ENCODE data around the gene C1QL1. TPM values are rescaled to one million over a fixed set of nuclear protein-coding genes. Genes with fewer than 3 reads are reported as not detected.

Gene C1QL1
- total and polyA plus RNA-seq, 12 donors, result 0.37 to 25.6 (median 1.6) TPM

DNA sequence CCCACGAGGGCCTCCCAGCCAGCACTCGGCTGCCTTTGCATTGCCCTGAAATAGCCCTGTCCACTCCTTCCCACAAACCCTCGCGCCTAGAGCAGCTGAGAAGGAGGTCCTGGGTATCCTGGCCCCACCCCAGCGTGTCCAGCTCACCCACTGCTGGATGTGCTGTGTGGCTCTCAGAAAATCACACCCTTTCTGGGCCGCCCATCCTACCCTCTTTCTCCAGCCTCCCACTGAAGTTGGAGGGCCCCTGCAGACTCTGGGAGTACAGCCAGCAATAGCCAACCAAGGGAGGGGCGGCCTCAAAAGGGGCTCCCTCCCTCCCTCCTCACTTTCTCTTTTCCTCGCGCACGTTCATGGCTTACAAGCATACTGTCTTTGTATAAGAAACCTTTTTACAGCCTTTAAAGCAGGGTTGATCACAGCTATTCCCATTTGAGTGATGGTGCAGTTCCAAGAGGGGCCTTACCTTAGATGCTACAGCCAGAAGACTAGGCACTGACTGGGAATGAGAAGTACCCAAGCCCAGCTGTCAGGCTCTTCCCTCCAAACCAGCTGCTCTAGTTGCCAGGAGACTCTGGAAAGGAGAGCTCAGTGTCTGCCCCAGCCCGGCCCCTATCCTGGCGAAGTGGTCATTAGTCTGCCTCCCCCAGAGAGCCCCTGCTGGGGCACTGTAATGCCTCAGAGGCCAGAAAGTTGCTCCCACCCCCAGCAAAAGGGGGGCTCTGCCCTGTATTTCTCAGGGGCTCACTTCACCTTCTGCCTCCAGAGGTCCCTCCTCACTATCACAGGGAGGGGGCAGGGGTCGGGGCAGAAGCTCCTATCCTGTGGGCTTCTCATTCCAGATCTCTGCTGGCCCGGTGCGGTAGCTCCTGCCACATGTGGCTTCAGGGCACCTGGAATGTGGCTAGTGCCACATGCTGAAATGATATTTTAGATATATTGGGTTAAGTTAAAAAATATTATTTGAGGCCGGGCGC lies 45.2 kb upstream of the C1QL1 start:
- peak in 7 of 8 donors; percentile 51 to 82 (median 70) for ATAC-seq
- Histone ChIP-seq H3K27ac (no peak overlapping the region), H3K4me3 (peak overlapping the region in 2 of 10 donors; percentile 9 to 10), H3K4me1 (peaks cover 2 to 18% (median 11%) of the 10 kb centered on the region in 9 donors), H3K9me3 (no peaks in the 10 kb centered on the region), H3K27me3 (peaks cover 0 to 10% (median 0%) of the 10 kb centered on the region in 7 donors), H3K36me3 (no peaks in the 10 kb centered on the region)
- WGBS, 2 donors, result 57 to 60% methylated on average over 17 of the region's 17 CpGs
- intact Hi-C loops (cut with DNase I), result loop anchor here in 1 of 10 donors (10.0 kb wide), 1 partner anchor 239 kb away; no protein-coding TSS in a partner anchor
- TF ChIP-seq CTCF (IDR thresholded peaks at IDR 0.05), result no peak
- peak; percentile 23 to 36 for DNase-seq

- intact Hi-C loops (cut with DNase I), result loop anchor here in 1 of 10 donors (10.0 kb wide), 1 partner anchor 237 kb away; no protein-coding TSS in a partner anchor
Measured at GRCh38 chr17:45011767-45012166, 43.7 kb upstream of the C1QL1 start.

GRCh38 chr17:45009676-45010467 lies 41.8 kb upstream of the C1QL1 start:
- no peak for DNase-seq

More at GRCh38 chr17:45011767-45012166, 43.7 kb upstream of the C1QL1 start:
- no peaks in the 10 kb centered on the region for H3K36me3 ChIP-seq
- ATAC-seq (no peak), DNase-seq (no peak)
- TF ChIP-seq CTCF (IDR thresholded peaks at IDR 0.05), result no peak
- no peak overlapping the region for H3K27ac ChIP-seq
- H3K27me3 ChIP-seq, result no peaks in the 10 kb centered on the region
- H3K4me3 ChIP-seq, result no peak overlapping the region
- peaks cover 0 to 14% (median 7%) of the 10 kb centered on the region in 9 donors for H3K4me1 ChIP-seq
- 95 to 100% methylated on average over 1 of the region's 1 CpG for WGBS, 2 donors
- H3K9me3 ChIP-seq, result no peaks in the 10 kb centered on the region

More at GRCh38 chr17:45009676-45010467, 41.8 kb upstream of the C1QL1 start:
- H3K4me1 ChIP-seq, result peaks cover 0 to 14% (median 7%) of the 10 kb centered on the region in 9 donors
- no peak overlapping the region for H3K4me3 ChIP-seq
- intact Hi-C loops (cut with DNase I), result loop anchor here in 1 of 10 donors (10.0 kb wide), 1 partner anchor 235 kb away; no protein-coding TSS in a partner anchor
- ATAC-seq, result no peak
- H3K27me3 ChIP-seq, result peaks cover 0 to 4% (median 0%) of the 10 kb centered on the region in 7 donors
- WGBS, 2 donors, result 76 to 79% methylated on average over 13 of the region's 13 CpGs
- TF ChIP-seq CTCF (IDR thresholded peaks at IDR 0.05), result no peak
- no peaks in the 10 kb centered on the region for H3K9me3 ChIP-seq
- no peaks in the 10 kb centered on the region for H3K36me3 ChIP-seq
- H3K27ac ChIP-seq, result no peak overlapping the region
